ENCODE data around the gene PLAC8L1.

GRCh38 chr5:146084376-146084775 lies 21.0 kb downstream of the PLAC8L1 start:
- TF ChIP-seq, protein P1, sequence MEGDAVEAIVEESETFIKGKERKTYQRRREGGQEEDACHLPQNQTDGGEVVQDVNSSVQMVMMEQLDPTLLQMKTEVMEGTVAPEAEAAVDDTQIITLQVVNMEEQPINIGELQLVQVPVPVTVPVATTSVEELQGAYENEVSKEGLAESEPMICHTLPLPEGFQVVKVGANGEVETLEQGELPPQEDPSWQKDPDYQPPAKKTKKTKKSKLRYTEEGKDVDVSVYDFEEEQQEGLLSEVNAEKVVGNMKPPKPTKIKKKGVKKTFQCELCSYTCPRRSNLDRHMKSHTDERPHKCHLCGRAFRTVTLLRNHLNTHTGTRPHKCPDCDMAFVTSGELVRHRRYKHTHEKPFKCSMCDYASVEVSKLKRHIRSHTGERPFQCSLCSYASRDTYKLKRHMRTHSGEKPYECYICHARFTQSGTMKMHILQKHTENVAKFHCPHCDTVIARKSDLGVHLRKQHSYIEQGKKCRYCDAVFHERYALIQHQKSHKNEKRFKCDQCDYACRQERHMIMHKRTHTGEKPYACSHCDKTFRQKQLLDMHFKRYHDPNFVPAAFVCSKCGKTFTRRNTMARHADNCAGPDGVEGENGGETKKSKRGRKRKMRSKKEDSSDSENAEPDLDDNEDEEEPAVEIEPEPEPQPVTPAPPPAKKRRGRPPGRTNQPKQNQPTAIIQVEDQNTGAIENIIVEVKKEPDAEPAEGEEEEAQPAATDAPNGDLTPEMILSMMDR (conservative IDR thresholded peaks at IDR 0.05; ENCODE audit: low read depth, low read length) = no peak
- TF ChIP-seq EZH2 (IDR thresholded peaks at IDR 0.05; ENCODE audit: borderline replicate concordance, low read depth, low read length, poor library complexity, severe bottlenecking) = no peak

All from A673 (cell line).